HCT116 (cell line): ENCODE data around the gene IL32. TPM values are rescaled to one million over a fixed set of nuclear protein-coding genes. Genes with fewer than 3 reads are reported as not detected.

ENCODE experiments used
- ATAC-seq: fragments of 200-7000 bp; cut with Tn5 transposase; 2 replicates; pipeline ENCODE4 v1.9.1; 2020; ENCODE audit warnings: mild to moderate bottlenecking, moderate library complexity
- BruUV-seq: library from RNA; stranded (reverse); fragments of 400-500 nt; replicated peaks from 2 replicates; lab custom pipeline; 2021; lab: Mats Ljungman, UMichigan
- CTCF ChIA-PET: fragments of 300-600 bp; sonication (Branson Sonifier 250); formaldehyde crosslinking; loops from one replicate; lab custom pipeline; 2021; ENCODE audit warnings: antibody characterized with exemption; lab: Charles Lee
- POLR2A ChIA-PET: fragments of 300-600, 350-600 bp; sonication (Branson Sonifier 250); formaldehyde crosslinking; loops from one replicate; lab custom pipeline; 2021; ENCODE audit warnings: antibody characterized with exemption; lab: Charles Lee
- RAD21 ChIA-PET, 2 experiments: fragments of 300-600 bp; sonication (Branson Sonifier 250); formaldehyde crosslinking; loops; one replicate each; lab custom pipeline; 2023; ENCODE audit warnings: low total read pairs in 2 of 2; ENCODE audit not compliant: uncharacterized antibody in 2 of 2, unreplicated experiment in 2 of 2, low non-redundant PET in 1 of 2; lab: Charles Lee
- DNase-seq: peaks from one replicate; pipeline ENCODE4 v3.0.0-alpha.2; 2010; ENCODE audit warnings: low read depth, low spot score
- H2AFZ ChIP-seq: fragments of 200-600 bp; shearing (Covaris generic), sonication (generic); 2 replicates; pipeline ENCODE4 v1.6.1; 2017; ENCODE audit warnings: low read depth, mixed run types, mixed read lengths, antibody characterized with exemption, low read length; ENCODE audit not compliant: poor library complexity, severe bottlenecking
- H3K27ac ChIP-seq: 2 replicates; pipeline ENCODE4 v1.5.1; 2012; ENCODE audit warnings: low read depth, low read length
- H3K27me3 ChIP-seq: fragments of 200-600 bp; sonication (generic); 2 replicates; pipeline ENCODE4 v1.6.1; 2016; ENCODE audit warnings: mixed run types, low read length, mixed read lengths; ENCODE audit not compliant: insufficient read depth
- H3K36me3 ChIP-seq, 2 experiments: fragments of 200-500 bp in 1 of 2; fragments of 200-600 bp in 1 of 2; sonication (Bioruptor generic) in 1 of 2; sonication (generic) in 1 of 2; 2 replicates each; pipeline versions ENCODE4 v1.5.1 to v1.6.1; 2014 to 2016; ENCODE audit warnings: low read length in 2 of 2, inconsistent platforms in 1 of 2, mixed read lengths in 1 of 2, mixed run types in 1 of 2; ENCODE audit not compliant: insufficient read depth in 2 of 2, control insufficient read depth in 1 of 2
- H3K4me1 ChIP-seq, 2 experiments: fragments of 200-600 bp in 1 of 2; sonication (generic) in 1 of 2; 2 replicates each; pipeline versions ENCODE4 v1.5.1 to v1.6.1; 2012 to 2017; ENCODE audit warnings: low read length in 2 of 2, inconsistent platforms in 1 of 2, mild to moderate bottlenecking in 1 of 2, mixed read lengths in 1 of 2, mixed run types in 1 of 2, moderate library complexity in 1 of 2; ENCODE audit not compliant: insufficient read depth in 2 of 2, control insufficient read depth in 1 of 2
- H3K4me2 ChIP-seq: fragments of 200-600 bp; sonication (generic); 2 replicates; pipeline ENCODE4 v1.6.1; 2017; ENCODE audit warnings: mixed run types, low read length, mixed read lengths
- H3K4me3 ChIP-seq, 2 experiments: fragments of 200-600 bp in 1 of 2; sonication (generic) in 1 of 2; replicated peaks in 1 of 2; 2 replicates each; pipeline ENCODE4 v1.5.1; 2011 to 2016; ENCODE audit warnings: low read length in 2 of 2, control low read depth in 1 of 2, low read depth in 1 of 2, mild to moderate bottlenecking in 1 of 2, mixed read lengths in 1 of 2, mixed run types in 1 of 2
- H3K79me2 ChIP-seq: fragments of 200-600 bp; sonication (generic); 2 replicates; pipeline ENCODE4 v1.6.1; 2017; ENCODE audit warnings: mild to moderate bottlenecking, mixed run types, low read length, moderate library complexity, mixed read lengths; ENCODE audit not compliant: insufficient read depth
- H3K9ac ChIP-seq: fragments of 200-600 bp; sonication (generic); 2 replicates; pipeline ENCODE4 v1.6.1; 2016; ENCODE audit warnings: low read length, mixed read lengths
- H3K9me2 ChIP-seq: fragments of 200-600 bp; sonication (generic), shearing (Covaris generic); 2 replicates; pipeline ENCODE4 v1.6.1; 2017; ENCODE audit warnings: mixed run types, mild to moderate bottlenecking, moderate library complexity; ENCODE audit not compliant: insufficient read depth
- H3K9me3 ChIP-seq, 2 experiments: fragments of 200-500 bp in 1 of 2; fragments of 200-600 bp in 1 of 2; sonication (Bioruptor generic) in 1 of 2; sonication (generic) in 1 of 2; 2 replicates each; pipeline ENCODE4 v1.6.1; 2014 to 2017; ENCODE audit warnings: low read length in 2 of 2, mixed read lengths in 2 of 2, inconsistent platforms in 1 of 2, low read depth in 1 of 2, mild to moderate bottlenecking in 1 of 2, mixed run types in 1 of 2, moderate library complexity in 1 of 2; ENCODE audit not compliant: control insufficient read depth in 1 of 2, insufficient read depth in 1 of 2
- H4K20me1 ChIP-seq: fragments of 200-600 bp; sonication (generic), shearing (Covaris generic); 2 replicates; pipeline ENCODE4 v1.6.1; 2017; ENCODE audit warnings: mixed run types, mild to moderate bottlenecking, moderate library complexity; ENCODE audit not compliant: insufficient read depth
- ATF3 ChIP-seq: IDR thresholded peaks from 2 replicates; pipeline ENCODE4 v1.6.1; 2012
- CBX3 ChIP-seq: IDR thresholded peaks from 2 replicates; pipeline ENCODE4 v1.6.1; 2012; ENCODE audit warnings: low read depth
- CEBPB ChIP-seq: IDR thresholded peaks from 2 replicates; pipeline ENCODE4 v1.6.1; 2012; ENCODE audit warnings: low read depth
- EGR1 ChIP-seq: IDR thresholded peaks from 2 replicates; pipeline ENCODE4 v1.6.1; 2012; ENCODE audit warnings: low read depth
- ELF1 ChIP-seq: IDR thresholded peaks from 2 replicates; pipeline ENCODE4 v1.6.1; 2012; ENCODE audit warnings: low read depth, borderline replicate concordance
- EZH2 ChIP-seq: fragments of 200-600 bp; sonication (generic); IDR thresholded peaks from 2 replicates; pipeline ENCODE4 v1.6.1; 2017; ENCODE audit warnings: antibody characterized with exemption, mixed run types
- FOSL1 ChIP-seq: IDR thresholded peaks from 2 replicates; pipeline ENCODE4 v1.6.1; 2012; ENCODE audit warnings: low read depth
- POLR2A ChIP-seq: IDR thresholded peaks from 2 replicates; pipeline ENCODE4 v1.7.0; 2011; ENCODE audit warnings: borderline replicate concordance; ENCODE audit not compliant: insufficient read depth, insufficient read length; ENCODE audit errors: extremely low read depth
- POLR2AphosphoS5 ChIP-seq: IDR thresholded peaks from 2 replicates; pipeline ENCODE4 v1.6.1; 2011; ENCODE audit warnings: mild to moderate bottlenecking, low read depth, low read length, moderate library complexity
- RAD21 ChIP-seq: IDR thresholded peaks from 2 replicates; pipeline ENCODE4 v1.6.1; 2012; ENCODE audit warnings: low read depth, mild to moderate bottlenecking
- SIN3A ChIP-seq: IDR thresholded peaks from 2 replicates; pipeline ENCODE4 v1.6.1; 2012; ENCODE audit warnings: low read depth
- SP1 ChIP-seq: IDR thresholded peaks from 2 replicates; pipeline ENCODE4 v1.6.1; 2012; ENCODE audit warnings: low read depth
- SRF ChIP-seq: IDR thresholded peaks from 2 replicates; pipeline ENCODE4 v1.6.1; 2012; ENCODE audit warnings: low read depth
- TCF7L2 ChIP-seq: IDR thresholded peaks from 2 replicates; pipeline ENCODE4 v1.7.0; 2011; ENCODE audit warnings: borderline replicate concordance, inconsistent platforms; ENCODE audit not compliant: insufficient read depth, insufficient read length; ENCODE audit errors: extremely low read depth
- YY1 ChIP-seq: IDR thresholded peaks from 2 replicates; pipeline ENCODE4 v1.6.1; 2011; ENCODE audit warnings: low read length, low read depth, moderate library complexity, mild to moderate bottlenecking; ENCODE audit not compliant: insufficient replicate concordance; ENCODE audit errors: extremely low read depth
- ZBTB33 ChIP-seq: IDR thresholded peaks from 2 replicates; pipeline ENCODE4 v1.6.1; 2011; ENCODE audit warnings: mild to moderate bottlenecking, low read length, moderate library complexity; ENCODE audit not compliant: insufficient replicate concordance; ENCODE audit errors: extremely low read depth
- ZNF274 ChIP-seq: fragments of 200-500 bp; sonication (Bioruptor generic); IDR thresholded peaks from 2 replicates; pipeline ENCODE4 v1.6.1; 2014; ENCODE audit warnings: mild to moderate bottlenecking, low read depth, low read length, inconsistent platforms
- intact Hi-C: fragments of 100-400 bp; cut with micrococcal nuclease; formaldehyde crosslinking; loops from 2 replicates; pipeline ENCODE4 v1.10.0; 2022
- total RNA-seq: library from RNA; stranded (reverse); gene quantifications from one replicate; pipeline ENCODE4 v1.2.1, GENCODE V29; 2021; ENCODE audit not compliant: unreplicated experiment

The IL32 gene
- total RNA-seq, 1 experiment from 2014 or later, result 13.7 TPM

DNA sequence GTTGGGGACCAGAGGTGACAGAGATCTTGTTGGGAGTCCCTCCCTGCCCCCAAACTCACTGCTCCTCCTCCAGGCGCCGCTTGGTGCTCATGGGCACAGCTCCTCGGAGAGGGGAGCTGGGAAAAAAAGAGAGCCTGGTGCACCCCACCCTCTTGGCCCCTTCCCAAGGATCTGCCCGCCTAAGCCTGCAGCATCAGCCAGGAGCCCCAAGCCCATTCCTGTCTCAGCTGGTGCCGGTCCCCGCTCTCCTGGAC lies 42.1 kb upstream of the IL32 start:
- ChIA-PET POLR2A (interaction anchor here (0.7 to 8.2 kb wide), 11 partner anchors 8 to 868 kb away, joined by 3 to 188 read pairs (median 6); partner anchors contain the start of genes KREMEN2, TRAF7 and ZNF213), CTCF (interaction anchor here (1.1 to 6.1 kb wide), 5 partner anchors 8 to 19 kb away, joined by 3 to 39 read pairs (median 4); partner anchors contain the start of gene CLDN9), RAD21 (interaction anchor here in 1 of 2 experiments (1.0 kb wide), 1 partner anchor 20 kb away, joined by 3 read pairs; no protein-coding TSS in a partner anchor)
- H3K36me3 ChIP-seq, result peaks cover 8 to 32% of the 10 kb centered on the region in 2 experiments; a peak in 2 of 4 replicates
- ATAC-seq, result peak; percentile 23
- no TSS peak for BruUV-seq
- peaks cover 26 to 64% of the 10 kb centered on the region in 2 experiments for H3K4me1 ChIP-seq
- no peak overlapping the region for H2AFZ ChIP-seq
- H3K9ac ChIP-seq, result peak overlapping the region; percentile 99
- intact Hi-C loops, result loop anchor here (5.0 kb wide), 2 partner anchors 41 to 866 kb away; partner anchors contain the start of genes PKMYT1 and TRAF7
- H3K9me3 ChIP-seq, result no peaks in the 10 kb centered on the region
- peak overlapping the region; percentile 94 to 95 for H3K4me3 ChIP-seq
- H3K4me2 ChIP-seq, result peak overlapping the region; percentile 86
- TF ChIP-seq SIN3A (no peak), FOSL1 (no peak), POLR2A (no peak), ZBTB33 (no peak), EZH2 (no peak), CEBPB (no peak), RAD21 (no peak), ATF3 (no peak), SRF (no peak), ELF1 (no peak), POLR2AphosphoS5 (no peak; the same call in none of the 2 replicates), CBX3 (no peak), YY1 (no peak), SP1 (no peak), EGR1 (no peak), ZNF274 (no peak), TCF7L2 (no peak)
- TF ChIP-seq, all 23 proteins: peak for 0
- Histone ChIP-seq H3K79me2 (peaks cover 26% of the 10 kb centered on the region; the same call in 1 of the 2 replicates), H3K27ac (peak overlapping the region; percentile 100), H3K9me2 (no peaks in the 10 kb centered on the region), H4K20me1 (no peaks in the 10 kb centered on the region), H3K27me3 (no peaks in the 10 kb centered on the region)
- DNase-seq, result peak; percentile 73
